Type B pancreatic cell (in vitro differentiated cells): ENCODE results near the gene RHOBTB3. TPM values are rescaled to one million over a fixed set of nuclear protein-coding genes. Genes with fewer than 3 reads are reported as not detected.

Experiments used
- DNase-seq: peaks from one replicate; pipeline ENCODE4 v3.0.0; 2021; ENCODE audit warnings: mixed read lengths; ENCODE audit not compliant: unreplicated experiment; ENCODE audit errors: extremely low spot score
- H3K27ac Mint-ChIP-seq: 2 replicates; pipeline ENCODE4 v1.8.0; 2021; ENCODE audit warnings: mild to moderate bottlenecking, mixed read lengths
- H3K27me3 Mint-ChIP-seq: 2 replicates; pipeline ENCODE4 v1.8.0; 2021; ENCODE audit warnings: mixed read lengths
- H3K36me3 Mint-ChIP-seq: 2 replicates; pipeline ENCODE4 v1.8.0; 2021; ENCODE audit warnings: mixed read lengths
- H3K4me1 Mint-ChIP-seq: one replicate; pipeline ENCODE4 v1.8.0; 2021; ENCODE audit warnings: mixed read lengths; ENCODE audit not compliant: unreplicated experiment
- H3K4me3 Mint-ChIP-seq: 2 replicates; pipeline ENCODE4 v1.8.0; 2021; ENCODE audit warnings: mild to moderate bottlenecking, mixed read lengths
- H3K9me3 Mint-ChIP-seq: 2 replicates; pipeline ENCODE4 v1.8.0; 2021; ENCODE audit warnings: mixed read lengths
- CTCF ChIP-seq: fragments of 200-600 bp; sonication (generic); conservative IDR thresholded peaks from 2 replicates; pipeline ENCODE4 v1.5.0; 2021; ENCODE audit warnings: antibody characterized with exemption, mild to moderate bottlenecking
- total RNA-seq: library from RNA; stranded (reverse); gene quantifications from 2 replicates; pipeline ENCODE4 v1.2.1, GENCODE V29; 2021; ENCODE audit warnings: low replicate concordance

The RHOBTB3 gene
- total RNA-seq, 1 donor from 2014 or later = 76.3 TPM

DNA sequence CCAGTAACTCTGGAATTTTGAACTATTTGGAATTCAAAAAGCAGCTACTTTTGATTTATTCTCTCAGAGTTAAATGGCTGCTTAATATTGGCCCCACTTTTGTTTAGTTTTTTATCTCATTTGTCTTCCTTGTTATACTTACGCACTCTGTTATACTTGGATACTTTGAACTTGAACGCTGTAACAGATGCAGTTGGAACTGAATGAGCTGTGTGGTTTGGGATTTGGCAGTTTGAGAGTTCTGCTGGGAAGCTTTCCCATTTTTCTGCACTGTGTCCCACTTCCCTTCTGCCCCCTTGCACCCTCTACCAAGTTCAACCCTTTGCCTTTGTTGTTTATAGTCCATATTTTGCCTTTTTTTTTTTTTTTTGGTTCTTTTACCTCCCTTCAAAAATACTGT is 3.8 kb downstream of the RHOBTB3 start:
- peaks cover 23% of the 10 kb centered on the region for H3K36me3 Mint-ChIP-seq
- no peaks in the 10 kb centered on the region for H3K27me3 Mint-ChIP-seq
- no peak for DNase-seq
- H3K9me3 Mint-ChIP-seq = no peaks in the 10 kb centered on the region
- peaks cover 37% of the 10 kb centered on the region for H3K4me1 Mint-ChIP-seq
- TF ChIP-seq CTCF = no peak
- peak overlapping the region; percentile 57 for H3K4me3 Mint-ChIP-seq
- H3K27ac Mint-ChIP-seq = no peak overlapping the region

- Mint-ChIP-seq H3K27ac (no peak overlapping the region), H3K36me3 (peaks cover 28% of the 10 kb centered on the region), H3K9me3 (no peaks in the 10 kb centered on the region), H3K4me1 (peaks cover 32% of the 10 kb centered on the region), H3K27me3 (no peaks in the 10 kb centered on the region), H3K4me3 (peak overlapping the region; percentile 57)
- TF ChIP-seq CTCF = no peak
- no peak for DNase-seq
These were observed 4.3 kb downstream of the RHOBTB3 start for GRCh38 chr5:95735406-95735805.

DNA sequence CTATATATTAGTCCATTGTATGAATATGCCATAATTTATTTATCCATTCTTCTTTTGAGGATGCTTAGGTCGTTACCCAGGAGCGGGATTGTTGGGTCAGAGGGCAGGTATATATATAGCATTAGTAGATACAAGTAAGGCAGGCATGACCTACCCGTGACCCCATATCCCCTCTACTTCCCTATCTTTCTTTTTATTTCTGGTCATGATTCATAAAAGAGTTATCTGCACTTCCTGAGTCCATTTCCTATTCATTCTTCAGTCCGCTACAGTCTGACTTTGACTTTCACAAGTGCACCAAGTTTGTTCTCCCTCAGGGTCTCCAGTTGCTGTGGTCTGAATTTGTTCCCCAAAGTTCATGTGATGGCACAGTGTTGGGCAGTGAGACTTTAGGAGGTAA is 6.9 kb downstream of the RHOBTB3 start:
- peaks cover 22% of the 10 kb centered on the region for H3K4me1 Mint-ChIP-seq
- no peaks in the 10 kb centered on the region for H3K9me3 Mint-ChIP-seq
- H3K36me3 Mint-ChIP-seq = peaks cover 28% of the 10 kb centered on the region
- no peak overlapping the region for H3K27ac Mint-ChIP-seq
- no peak overlapping the region for H3K4me3 Mint-ChIP-seq
- no peak for DNase-seq
- H3K27me3 Mint-ChIP-seq = no peaks in the 10 kb centered on the region
- TF ChIP-seq CTCF = no peak

DNA sequence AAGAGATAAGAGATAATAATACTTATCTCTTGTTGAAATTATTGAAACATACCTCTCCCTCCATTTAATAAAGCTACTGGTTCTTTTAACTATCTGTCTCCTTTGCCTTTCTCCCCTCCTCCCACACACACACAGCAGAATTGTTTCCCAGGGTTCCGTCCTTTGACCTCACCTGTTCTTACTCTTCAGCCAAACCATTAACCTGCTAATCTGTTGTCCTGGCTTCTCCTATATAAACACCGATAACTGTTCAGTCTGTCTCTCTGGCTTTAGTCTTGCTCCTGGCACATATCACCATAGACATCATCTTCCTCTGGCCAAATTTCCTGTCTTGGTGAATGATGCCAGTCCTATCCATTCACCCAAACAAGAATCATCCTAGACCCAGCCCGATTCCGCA is 7.7 kb downstream of the RHOBTB3 start:
- no peak for TF ChIP-seq CTCF
- Mint-ChIP-seq H3K36me3 (peaks cover 26% of the 10 kb centered on the region), H3K9me3 (no peaks in the 10 kb centered on the region), H3K4me3 (no peak overlapping the region), H3K27me3 (no peaks in the 10 kb centered on the region), H3K27ac (no peak overlapping the region), H3K4me1 (peaks cover 16% of the 10 kb centered on the region)
- no peak for DNase-seq

DNA sequence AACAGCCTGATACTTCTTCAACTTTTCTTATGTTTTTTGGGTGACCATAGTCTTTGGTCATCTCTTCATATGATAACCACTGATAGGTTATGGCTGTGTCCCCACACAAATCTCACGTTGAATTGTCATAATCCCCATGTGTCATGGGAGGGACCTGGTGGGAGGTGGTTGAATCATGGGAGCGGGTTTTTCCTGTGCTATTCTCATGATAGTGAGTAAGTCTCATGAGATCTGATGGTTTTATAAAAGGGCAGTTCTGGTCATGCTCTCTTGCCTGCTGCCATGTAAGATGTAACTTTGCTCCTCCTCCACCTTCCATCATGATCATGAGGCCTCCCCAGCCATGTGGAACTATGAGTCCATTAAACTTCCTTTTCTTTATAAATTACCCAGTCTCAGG is 8.7 kb downstream of the RHOBTB3 start:
- no peaks in the 10 kb centered on the region for H3K27me3 Mint-ChIP-seq
- peaks cover 10% of the 10 kb centered on the region for H3K4me1 Mint-ChIP-seq
- H3K36me3 Mint-ChIP-seq = peaks cover 26% of the 10 kb centered on the region
- H3K9me3 Mint-ChIP-seq = no peaks in the 10 kb centered on the region
- no peak for DNase-seq
- H3K4me3 Mint-ChIP-seq = no peak overlapping the region
- H3K27ac Mint-ChIP-seq = no peak overlapping the region
- TF ChIP-seq CTCF = no peak

GRCh38 chr5:95741458-95741857 is 10.3 kb downstream of the RHOBTB3 start:
- Mint-ChIP-seq H3K9me3 (no peaks in the 10 kb centered on the region), H3K27ac (no peak overlapping the region), H3K4me3 (no peak overlapping the region), H3K27me3 (no peaks in the 10 kb centered on the region), H3K36me3 (peaks cover 32% of the 10 kb centered on the region), H3K4me1 (peaks cover under 1% of the 10 kb centered on the region)
- no peak for DNase-seq
- no peak for TF ChIP-seq CTCF
